GM18508 (cell line): Measurements from ENCODE around the gene SLC25A41.
"Not testable (repeated sequence)": the region's sequence is repeated elsewhere in the genome, so short reads cannot be mapped to it uniquely, and the experiment has no call there.

Experiments used
- ATAC-seq: cut with Tn5 transposase; IDR thresholded peaks from one replicate; pipeline ENCODE4 v1.9.1; 2021; ENCODE audit warnings: moderate number of reproducible peaks; ENCODE audit not compliant: insufficient read depth, unreplicated experiment

The SLC25A41 gene

DNA sequence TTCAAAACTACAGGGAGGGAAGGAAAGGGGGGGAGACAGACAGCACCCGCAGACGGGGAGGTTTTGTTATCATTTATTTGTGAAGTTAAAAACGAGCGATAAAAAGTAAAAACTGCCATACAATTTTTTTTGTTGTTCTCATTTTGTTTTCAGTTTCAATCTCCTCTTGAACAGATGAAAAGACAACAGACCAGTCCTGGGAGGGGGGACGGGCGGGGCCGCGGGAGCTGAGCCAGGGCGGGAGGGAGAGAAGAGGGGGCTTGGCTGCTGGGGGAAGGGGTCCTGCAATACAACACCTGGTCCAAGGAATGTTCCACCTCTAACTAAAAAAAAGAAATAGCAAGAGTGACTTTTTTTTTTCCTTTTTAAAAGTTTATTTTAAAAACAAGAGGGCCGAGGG is 20.3 kb downstream of the SLC25A41 start:
- ATAC-seq: no peak

DNA sequence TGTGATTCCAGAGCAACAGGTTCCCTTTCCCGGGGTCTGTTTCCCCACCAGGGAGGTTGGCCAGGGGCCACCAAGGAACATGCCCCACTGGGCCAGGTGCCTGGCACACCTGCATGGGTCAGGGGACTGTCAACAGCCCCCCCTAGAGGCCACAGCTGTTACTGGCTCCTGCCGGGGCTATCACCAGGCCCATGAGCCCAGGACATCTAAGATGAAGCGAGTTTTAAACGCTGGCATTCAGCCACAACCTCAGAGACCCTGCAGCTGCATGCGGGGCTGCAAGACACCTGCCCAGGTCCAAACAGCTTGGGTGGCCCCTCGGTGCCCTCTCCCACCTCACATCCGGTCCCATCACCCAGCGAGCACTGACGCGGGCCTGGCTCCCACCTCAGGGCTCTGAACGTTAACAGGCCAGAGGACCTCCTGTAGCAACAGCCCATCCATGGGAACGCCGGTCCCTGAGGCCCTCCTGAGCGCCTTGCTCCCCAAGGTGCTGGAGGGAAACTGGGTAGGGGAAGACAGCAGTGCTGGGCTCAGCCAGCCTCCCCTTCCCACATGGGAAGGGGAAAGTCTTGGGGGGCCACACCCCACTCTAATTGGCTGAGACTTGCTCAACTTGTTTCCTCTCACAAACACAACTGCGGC is 21.0 kb downstream of the SLC25A41 start:
- no peak for ATAC-seq

DNA sequence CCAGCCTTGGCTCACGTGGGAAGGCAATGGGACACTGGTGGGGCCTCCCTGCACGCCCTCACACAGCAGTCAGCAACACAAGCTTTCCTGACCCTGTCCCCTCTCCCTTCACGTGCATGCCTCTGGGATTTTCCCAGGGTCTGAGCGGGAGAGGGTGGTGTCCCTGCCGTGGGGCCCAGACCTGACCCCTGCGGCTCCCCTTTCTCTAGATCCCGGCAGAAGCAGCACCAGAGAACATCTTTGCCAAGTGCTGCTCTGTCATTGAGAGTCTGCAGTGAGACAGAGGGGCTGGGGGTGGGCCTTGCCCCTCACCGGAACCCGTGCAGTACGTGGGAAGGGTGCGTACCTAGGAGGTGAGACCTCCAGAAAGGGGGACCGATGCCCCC is 21.5 kb downstream of the SLC25A41 start:
- ATAC-seq: no peak

DNA sequence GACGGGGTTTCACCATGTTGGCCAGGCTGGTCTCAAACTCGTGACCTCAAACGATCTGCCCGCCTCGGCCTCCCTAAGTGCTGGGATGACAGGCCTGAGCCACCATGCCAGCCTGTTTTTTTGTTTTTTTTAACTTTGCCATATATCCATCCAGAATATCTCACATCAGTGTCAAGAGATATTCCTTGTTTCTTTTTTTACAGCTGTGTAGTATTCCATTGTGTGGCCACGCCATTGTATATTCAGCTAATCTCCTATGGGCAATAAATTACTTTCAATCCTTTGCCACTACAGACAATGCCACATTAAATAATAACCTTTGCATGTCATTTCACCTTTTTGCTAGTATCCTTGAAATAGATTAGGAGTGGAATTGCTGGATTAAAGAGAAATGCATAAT is 24.2 kb downstream of the SLC25A41 start:
- no peak for ATAC-seq

DNA sequence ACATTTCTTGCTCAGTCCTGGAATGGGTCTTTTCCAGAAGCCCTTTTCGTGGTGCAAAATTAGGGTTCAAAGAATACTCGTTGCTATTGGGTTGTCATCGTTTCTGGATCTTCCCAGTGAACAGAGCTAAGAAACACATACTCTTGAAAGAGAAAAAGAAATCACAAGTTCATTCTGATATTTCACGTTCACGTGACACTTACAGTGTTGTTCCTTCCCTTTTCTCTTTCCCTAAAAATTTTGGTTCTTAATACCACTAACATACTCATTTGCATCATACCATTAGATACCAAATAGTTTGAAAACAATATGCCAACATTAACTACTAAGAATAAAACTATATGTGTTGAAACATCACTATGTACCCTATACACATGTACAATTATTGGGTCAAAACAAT is 27.2 kb downstream of the SLC25A41 start:
- no peak for ATAC-seq

DNA sequence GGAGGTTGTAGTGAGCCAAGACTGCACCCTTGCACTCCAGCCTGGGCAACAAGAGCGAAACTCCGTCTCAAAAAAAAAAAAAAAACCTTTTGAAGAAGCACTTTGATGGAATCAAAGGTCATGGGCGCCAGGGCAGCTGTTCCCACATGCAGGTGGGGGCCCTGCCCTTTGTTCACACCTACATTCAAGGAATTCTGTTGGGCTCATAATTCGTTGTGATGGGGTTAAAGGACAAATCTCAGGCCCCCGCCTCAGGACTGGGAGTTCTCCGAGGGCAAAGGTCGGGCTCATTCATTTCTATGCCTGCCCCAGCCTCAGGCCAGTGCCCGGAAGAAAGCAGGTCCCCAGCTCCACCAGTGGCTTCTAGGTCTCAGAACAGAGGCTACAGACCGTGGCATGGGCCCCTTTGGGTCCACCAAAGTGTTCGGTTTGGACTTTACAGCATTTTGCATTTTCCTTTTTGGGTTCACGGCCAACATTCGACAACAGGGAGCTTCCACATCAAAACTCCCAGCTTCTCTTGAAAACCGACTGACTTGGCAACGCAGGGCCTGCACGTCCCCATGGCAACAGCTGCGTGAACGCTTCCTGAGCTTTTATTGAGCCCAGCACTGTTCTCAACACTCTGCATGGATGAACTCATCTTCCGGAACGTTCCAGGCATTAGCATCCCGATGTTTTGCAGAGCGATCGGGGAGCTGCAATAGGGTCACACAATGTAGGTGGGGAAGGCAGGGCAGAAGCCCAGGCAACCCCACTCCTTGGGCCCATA is 30.5 kb downstream of the SLC25A41 start:
- ATAC-seq: no peak

DNA sequence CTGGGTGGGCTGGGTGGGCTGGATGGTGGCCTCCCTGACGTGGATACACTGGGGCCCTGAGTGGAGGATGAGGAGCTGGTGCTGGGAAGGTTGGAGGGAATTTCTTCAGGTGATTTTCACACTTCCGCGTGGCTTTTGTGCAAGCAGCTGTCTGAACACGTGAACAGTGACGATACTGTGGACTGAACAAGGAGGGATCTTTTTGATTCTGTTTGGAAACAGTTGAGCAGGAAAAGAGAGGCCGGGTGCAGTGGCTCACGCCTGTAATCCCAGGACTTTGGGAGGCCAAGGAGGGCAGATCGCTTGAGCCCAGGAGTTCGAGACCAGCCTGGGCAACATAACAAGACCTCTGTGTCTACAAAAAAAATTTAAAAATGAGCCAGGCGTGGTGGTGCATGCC is 31.5 kb downstream of the SLC25A41 start:
- no peak for ATAC-seq

DNA sequence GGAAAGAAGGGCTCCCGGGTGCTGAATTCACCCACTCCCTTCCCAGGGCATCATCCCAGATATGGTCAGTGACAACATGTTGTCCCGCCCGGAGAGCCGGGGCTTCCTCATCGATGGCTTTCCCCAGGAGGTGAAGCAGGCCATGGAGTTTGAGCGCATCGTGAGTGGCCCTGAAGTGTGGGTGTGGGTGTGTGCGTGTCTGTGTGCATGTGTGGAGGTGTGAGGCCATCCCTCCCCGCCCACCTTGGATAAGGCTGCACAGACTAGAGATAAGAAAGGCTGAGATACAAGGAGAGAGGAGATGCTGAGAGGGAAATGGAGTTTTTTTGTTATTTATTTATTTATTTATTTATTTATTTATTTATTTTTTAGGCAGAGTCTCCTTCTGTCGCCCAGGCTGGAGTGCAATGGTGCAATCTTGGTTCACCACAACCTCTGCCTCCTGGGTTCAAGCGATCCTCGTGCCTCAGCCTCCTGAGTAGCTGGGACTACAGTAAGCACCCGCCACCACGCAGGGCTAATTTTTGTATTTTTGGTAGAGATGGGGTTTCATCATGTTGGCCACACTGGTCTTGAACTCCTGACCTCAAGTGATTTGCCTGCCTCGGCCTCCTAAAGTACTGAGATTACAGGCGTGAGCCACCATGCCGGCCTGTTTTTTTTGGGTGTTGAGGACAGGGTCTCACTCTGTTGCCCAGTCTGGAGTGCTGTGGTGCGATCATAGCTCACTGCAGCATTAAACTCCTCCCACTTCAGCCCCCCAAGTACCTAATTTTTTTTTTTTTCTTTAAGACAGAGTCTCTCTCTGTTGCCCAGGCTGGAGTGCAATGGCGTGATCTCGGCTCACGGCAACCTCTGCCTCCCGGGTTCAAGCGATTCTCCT is 33.3 kb downstream of the SLC25A41 start:
- ATAC-seq: not testable (repeated sequence)

DNA sequence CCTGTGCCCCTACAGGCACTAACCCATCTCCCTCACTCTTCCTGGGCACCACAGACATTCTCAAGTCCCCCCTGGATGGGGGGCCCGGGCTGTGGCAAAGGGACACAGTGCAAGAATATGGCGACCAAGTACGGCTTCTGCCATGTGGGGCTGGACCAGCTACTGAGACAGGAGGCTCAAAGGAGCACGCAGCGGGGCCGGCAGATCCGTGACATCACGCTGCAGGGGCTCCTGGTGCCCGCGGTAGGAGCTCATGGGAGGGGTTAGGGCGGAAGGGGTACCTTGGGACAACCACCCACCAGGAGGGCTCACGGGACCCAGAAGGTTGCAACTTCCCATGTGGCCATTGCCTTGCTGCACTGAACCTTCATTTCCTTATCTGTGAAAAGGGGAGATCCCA is 37.3 kb downstream of the SLC25A41 start:
- ATAC-seq: no peak

DNA sequence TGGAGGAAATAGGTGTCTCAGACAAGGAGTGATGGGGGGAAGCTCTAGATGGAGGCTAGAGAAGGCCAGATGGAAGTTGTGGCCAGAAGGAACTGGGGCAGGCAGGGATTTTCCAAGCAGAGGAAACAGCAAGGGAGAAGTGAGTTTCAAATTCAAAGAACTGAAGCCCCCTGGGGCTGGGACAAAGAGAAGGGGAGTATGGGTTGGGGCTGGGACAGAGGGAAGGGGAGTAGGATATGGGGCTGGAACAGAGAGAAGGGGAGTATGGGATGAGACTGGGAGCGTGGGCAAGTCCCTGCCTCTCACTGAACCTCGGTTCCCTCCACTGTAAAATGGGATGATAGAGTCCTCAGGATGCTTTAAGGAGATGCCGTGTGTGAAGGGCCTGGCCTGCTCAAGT is 38.7 kb downstream of the SLC25A41 start:
- no peak for ATAC-seq

DNA sequence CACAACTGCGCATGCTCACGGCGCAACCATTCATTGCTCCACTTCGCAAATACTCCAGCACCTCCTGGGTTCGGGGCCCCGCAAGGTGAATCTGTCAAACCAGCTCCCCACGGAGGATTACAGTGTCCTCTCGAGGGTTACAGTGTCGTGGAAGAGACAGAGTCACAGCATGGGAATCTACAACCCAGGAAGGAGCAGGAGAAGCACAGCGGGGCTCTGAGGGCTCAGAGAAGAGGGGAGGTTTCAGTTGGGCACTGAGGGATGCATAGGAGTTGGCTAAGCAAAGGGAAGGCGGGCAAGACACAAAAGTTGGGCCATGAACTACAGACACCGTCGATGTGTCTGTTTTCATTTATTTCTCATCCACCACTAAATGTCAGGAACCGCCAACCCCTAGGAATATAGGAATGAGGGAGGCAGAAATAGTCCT is 39.6 kb downstream of the SLC25A41 start:
- ATAC-seq: no peak

DNA sequence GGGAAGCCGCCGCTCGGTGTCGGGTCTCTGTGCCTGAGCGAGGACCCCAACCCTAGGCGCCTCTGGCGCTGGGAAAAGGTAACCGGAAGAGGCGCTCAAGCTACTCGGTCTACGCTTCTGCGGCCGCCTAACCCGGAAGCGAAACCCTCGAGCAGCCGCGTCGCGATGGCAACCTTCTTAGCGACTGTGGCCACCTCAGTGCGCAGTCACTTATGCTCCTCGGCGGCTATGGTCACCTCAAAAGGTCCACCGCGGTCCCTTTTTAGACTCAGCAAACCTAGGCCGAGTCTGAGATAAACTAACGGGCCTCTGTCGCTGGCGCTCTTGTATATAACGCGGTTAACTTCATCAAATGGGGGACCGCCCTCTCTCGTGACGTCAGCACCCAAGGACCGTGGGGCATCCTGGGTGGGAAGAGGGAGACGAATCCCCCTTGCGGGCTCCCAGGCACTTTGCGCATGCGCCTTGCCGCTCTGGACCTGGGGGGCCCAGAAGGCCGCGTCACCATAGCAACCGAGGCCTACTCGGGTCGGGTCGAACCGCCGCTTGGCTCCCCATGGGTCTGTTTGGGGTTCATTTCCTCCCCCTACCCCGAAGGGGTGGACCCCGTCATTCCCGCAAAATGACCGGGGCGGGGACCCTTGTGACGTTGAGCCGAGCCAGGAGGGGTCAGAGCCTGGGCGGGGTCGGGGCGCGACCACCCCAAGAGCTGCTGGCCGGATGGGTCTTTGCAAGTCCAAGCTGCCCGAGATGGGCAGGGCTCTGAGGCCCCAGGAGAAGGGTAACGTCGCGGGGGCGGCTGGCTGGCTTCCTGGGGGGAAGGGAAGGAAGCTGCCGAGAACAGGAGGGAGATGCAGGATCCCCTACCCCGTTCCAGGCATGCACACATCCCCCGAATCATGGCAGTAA is 40.2 kb downstream of the SLC25A41 start, which contains the start of gene GTF2F1:
Gene GTF2F1, minus strand, starts transcription at position 91 of the 909 bp plus-strand sequence. CDS start 169 bp downstream, outside the sequence.
- ATAC-seq: no peak

DNA sequence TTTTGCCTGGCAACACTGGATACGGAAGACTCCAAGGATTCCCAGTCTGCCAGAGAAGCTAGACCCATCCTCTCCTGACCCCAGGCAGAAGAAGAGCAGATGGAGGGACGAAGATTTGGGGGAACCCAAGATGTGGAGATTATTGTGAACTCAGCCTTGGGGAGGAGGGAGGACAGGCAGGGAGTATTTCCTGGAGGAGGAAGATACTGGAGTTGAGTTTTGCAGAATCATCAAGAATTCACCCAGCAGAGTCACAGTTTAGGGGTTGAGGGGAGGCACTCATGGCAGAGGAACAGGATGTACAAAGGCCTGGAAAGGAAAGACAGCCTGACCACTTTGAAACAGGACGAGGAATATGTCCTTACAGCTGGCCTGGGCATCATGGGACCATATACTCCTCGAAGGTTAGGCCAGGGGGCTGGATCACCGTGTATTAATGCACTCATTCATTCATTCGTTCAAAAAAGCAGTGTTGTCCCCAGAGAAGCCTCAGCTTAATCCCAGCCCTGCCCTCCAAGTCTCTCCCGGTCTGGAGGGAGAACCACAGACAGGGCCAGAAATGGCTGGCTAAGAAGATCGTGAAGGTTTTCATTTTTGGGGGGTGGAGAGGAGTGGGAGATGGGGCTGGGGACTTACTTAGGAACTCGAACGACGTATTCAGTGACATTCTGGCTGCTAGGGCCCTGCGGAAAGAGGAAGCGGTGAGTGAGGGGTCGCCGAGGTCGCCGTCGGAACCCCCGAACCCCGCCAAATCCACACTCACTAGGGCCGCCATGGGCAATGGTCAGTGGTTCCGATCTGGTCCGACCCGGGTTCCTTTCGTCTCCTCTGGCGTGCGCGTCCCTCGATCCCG is 41.1 kb downstream of the SLC25A41 start:
- ATAC-seq: no peak

DNA sequence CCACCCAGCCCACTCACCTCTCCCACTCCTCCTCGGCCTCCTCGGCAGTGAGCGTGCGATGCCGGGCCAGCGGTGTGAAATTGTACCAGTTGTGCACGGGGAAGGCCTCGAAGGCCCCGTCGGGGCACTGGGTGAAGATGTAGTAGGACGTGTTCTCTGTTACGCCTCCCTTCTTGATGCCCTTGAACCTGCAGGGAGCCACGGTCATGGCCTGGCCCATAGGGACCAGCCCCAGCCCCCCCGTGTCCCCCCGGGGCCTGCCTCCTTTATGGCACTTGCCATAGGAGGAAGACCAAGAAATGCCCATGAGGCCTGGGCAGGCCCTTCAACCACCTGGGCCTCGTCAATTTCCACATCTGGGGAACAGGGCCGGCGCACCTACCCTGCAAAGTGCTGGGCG is 46.2 kb downstream of the SLC25A41 start:
- no peak for ATAC-seq

DNA sequence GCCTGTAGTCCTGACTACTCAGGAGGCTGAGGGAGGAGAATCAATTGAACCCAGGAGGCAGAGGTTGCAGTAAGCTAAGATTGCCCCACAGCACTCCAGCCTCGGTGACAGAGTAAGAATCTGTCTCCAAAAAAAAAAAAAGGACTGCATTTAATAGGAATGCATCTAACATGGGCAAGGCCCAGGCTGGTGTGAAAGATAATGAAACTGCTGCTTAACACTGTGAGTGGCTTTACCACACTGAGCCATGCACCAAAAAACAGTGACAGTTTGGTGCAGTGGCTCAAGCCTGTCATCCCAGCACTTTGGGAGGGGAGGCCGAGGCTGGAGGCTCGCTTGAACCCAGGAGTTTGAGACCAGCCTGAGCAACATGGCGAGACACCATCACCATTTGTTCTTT is 49.2 kb downstream of the SLC25A41 start:
- no peak for ATAC-seq

DNA sequence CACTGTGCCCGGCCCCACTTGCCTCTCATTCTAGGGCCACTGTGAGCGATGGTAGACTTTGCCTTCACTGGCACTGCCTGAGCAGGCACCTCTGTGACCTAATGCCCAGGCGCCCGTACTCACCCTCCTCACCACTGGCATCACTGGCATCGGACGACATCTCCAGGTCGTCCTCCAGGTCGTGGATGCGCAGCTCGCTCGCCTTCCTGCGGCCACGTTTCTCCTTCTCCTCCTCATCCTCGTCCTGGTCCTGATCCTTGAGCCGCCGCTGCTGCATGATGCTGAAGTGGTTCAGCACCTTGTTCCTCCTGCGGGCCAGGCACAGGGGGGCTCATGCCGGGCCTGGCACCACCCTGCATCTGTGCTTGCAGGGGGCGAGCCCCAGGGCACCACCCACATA is 50.4 kb downstream of the SLC25A41 start:
- ATAC-seq: no peak

DNA sequence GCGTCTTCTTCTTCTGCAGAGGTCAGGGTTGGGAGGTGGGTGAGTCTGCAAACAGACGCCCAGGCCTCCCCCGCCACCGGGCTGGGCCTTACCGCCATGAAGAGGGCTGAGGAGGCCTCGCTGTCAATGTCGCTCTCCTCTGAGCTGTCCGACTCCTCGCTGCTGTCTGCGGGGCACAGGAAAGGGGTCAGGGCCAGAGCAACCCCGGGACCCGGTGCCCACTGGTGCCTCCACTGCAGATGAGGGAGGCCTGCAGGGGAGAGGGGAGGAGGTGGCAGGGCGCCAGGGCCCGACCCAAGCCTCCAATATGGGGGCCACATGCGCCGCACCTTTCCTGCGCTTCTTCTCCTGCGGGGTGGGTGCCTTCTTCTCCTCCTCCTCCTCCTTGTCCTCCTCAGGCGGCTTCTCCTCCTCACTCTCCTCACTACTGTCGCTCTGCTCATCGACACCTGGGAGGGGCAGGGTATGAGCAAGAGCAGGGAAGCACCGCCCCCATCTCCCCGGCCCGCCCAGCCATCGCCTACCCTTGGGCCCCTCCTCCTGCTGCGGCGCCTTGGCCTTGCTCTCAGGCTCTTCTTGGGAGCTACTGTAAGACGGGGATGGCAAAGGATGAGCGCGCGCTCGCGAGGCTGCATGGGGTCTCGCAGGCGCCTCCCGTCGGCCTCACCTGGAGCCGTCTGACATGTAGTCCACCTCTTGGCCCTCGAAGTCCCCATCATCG is 52.4 kb downstream of the SLC25A41 start:
- ATAC-seq: no peak

DNA sequence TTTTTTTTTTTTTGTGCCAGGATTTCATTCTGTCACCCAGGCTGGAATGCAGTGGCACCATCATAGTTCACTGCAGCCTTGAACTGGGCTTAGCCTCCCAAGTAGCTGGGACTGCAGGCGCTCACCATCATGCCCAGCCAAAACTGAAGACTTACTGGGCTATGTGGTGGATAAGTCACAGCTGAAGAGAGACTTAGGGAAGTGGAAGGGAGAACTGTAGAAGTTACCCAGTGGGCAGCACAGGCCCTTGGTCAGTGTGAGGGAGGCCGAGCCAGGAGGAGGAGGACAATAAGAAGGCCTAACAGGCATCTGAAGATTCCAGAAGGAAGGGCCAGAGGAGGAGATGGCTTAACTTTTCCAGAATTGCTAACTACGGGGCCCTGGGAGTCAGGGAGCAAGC is 53.8 kb downstream of the SLC25A41 start:
- ATAC-seq: no peak
